HG03064 (cell line): ENCODE measurements around the gene NECAB3.
"Not testable (repeated sequence)": the region's sequence is repeated elsewhere in the genome, so short reads cannot be mapped to it uniquely, and the experiment has no call there.

Experiments used
- ATAC-seq: cut with Tn5 transposase; IDR thresholded peaks from one replicate; pipeline ENCODE4 v1.9.1; 2021; ENCODE audit warnings: low read depth; ENCODE audit not compliant: unreplicated experiment

Gene NECAB3

GRCh38 chr20:33698966-33699365, 24.7 kb upstream of the NECAB3 start:
- ATAC-seq, result not testable (repeated sequence)

- no peak for ATAC-seq
Measured at GRCh38 chr20:33697129-33697528, 22.9 kb upstream of the NECAB3 start.

GRCh38 chr20:33696448-33696847, 22.2 kb upstream of the NECAB3 start:
- no peak for ATAC-seq

- no peak for ATAC-seq
Measured at GRCh38 chr20:33694639-33695012, 20.4 kb upstream of the NECAB3 start.

DNA sequence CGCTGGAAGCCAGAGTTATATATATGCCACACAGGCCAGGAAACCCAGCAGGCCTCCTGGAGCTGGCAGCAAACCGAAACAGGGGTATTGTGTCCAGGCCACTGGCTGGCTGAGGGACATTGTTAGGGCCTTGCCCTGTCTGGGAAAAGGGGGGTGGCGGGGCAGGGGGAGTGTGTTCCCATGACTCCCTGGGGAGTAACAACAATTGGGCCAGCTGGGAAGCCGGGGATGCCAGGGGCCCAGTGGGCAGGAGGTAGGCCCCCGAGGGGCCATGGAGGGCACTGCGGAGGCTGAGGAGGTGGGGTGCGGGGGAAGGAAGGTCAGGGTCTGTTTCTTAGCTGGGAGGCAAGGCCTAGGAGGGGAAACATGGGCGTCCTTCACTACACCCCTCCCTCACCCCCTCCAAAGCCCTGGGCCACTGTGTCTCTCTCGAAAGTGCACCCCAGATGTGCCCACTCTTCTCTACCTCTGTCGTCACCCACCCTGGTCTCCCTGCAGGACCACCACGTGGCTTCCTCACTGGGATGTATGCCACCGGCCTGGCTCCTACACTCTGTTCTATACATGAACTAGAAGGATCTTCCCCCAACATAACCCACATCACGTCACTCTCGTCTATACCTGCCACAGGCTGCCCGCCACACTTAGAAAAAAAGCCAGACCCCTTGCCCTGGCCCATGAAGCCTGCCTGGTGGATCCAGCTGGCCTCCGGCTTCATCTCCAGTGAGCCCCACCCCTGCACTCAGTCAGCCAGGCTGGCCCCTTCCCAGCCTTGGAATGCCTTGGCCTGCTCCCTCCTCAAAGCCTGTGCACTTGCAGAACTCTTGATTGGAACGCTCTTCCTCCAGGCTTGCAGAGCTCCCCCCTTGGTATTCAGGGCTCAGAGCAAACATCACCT, 19.8 kb upstream of the NECAB3 start:
- ATAC-seq, result no peak

- ATAC-seq, result no peak
Measured at GRCh38 chr20:33693289-33693688, 19.1 kb upstream of the NECAB3 start.

GRCh38 chr20:33689973-33690372, 15.7 kb upstream of the NECAB3 start:
- no peak for ATAC-seq

DNA sequence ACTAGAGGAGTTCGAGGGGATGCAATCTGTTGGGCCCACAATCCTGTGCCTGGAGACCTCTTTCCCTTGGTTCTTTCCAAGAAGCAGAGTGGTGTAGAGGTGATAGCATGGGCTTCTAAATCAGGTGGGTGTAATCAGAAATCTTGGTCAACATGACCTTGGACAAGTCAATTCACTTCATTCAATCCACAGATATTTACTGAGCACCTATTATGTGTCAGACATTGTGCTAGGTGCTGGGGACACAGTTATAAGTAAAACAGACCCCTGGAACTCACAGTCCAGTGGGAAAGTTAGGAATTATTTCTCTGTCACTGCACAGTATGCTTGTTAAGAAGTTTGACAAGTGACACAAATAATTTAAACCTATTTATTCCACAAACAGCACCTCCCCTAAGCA, 15.3 kb upstream of the NECAB3 start:
- no peak for ATAC-seq

DNA sequence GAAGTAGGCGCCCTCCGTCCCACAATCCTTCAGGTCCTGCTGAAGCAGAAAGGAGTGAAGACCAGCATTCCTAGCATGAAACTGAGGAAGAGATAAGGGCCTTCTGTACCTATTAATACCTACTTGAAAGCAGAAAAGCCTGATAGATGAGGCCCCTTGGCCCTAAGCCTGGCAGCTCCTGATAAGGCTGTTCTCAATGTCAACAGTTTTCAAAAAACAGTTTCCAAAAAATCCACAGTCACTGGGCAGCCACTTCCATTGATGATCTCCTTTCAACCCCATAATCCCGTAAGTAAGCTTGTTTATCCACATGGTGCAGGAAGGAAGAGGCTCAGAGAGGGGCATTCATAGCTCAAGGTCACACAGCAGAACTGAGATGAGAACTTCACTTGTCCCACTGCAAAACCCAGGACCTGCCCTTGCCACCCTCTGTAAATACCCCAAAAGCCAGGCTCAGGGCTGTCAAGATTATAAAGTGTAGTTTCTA, 14.8 kb upstream of the NECAB3 start:
- ATAC-seq, result no peak

DNA sequence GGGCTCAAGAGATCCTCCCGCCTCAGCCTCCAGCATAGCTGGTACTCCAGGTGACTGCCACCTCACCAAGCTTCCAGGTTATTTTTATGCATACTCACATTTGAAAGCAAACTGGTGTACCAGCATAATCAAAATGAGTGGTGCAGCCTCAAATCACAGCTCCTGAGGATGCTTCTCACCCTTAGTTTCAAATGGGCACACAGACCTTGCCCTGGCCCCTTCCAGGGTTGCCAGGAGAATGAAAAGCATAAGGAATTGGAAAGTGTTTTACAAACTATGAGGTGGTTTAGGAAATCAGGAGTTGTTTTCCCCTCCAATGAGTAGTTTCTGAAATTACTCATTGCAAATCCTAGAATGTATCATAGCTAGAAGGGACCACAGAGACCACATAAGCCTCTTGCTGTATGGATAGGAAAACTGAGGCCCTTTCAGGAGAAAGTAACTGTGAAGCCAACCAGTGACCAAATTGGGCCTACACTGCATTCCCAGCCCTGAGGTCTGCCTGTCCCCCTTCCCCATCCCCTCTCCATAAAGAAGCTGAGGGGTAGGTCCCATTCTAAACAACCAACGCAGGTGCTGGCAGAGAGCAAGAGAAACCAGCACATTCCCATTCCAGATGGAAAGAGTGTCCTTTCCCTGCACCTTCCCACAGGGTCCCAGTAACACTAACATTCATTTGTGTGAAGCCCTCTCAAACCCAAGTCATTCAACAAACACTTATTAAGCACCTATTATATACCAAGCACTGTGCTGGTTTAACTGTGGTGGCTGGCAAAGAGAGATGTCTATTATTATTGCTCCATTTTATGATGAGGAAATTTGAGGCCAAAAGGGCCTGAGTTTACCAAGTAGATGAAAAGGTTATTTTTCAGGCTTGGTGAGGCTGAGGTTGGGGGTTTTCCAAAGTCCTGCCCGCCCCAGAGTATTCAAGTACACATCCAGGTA, 14.0 kb upstream of the NECAB3 start:
- no peak for ATAC-seq

DNA sequence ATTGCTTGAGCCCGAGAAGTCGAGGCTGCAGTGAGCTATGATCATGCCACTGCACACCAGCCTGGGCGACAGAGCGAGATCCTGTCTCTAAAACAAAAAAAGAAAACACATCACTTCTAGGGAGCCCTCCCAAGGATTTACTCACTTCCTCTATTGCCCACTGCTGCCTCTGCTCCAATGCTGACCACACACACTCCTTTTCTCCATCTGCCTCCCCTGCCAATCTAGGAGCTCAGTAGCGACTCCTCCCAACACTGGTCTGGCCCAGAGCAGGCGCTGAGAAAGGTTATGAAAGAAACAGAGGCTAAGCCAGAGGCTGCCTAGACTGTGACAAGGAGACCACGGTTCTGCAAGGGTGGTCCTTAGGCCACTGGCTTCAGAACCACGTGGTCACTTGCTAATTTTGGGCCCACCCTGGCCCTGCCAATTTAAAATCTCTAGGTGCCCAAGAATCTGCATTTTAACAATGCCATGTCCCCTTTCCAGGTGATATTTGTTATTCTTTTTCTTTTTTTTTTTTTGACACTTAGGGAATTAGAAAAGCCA, 13.2 kb upstream of the NECAB3 start:
- ATAC-seq, result no peak

GRCh38 chr20:33686984-33687366, 12.7 kb upstream of the NECAB3 start:
- ATAC-seq, result no peak

DNA sequence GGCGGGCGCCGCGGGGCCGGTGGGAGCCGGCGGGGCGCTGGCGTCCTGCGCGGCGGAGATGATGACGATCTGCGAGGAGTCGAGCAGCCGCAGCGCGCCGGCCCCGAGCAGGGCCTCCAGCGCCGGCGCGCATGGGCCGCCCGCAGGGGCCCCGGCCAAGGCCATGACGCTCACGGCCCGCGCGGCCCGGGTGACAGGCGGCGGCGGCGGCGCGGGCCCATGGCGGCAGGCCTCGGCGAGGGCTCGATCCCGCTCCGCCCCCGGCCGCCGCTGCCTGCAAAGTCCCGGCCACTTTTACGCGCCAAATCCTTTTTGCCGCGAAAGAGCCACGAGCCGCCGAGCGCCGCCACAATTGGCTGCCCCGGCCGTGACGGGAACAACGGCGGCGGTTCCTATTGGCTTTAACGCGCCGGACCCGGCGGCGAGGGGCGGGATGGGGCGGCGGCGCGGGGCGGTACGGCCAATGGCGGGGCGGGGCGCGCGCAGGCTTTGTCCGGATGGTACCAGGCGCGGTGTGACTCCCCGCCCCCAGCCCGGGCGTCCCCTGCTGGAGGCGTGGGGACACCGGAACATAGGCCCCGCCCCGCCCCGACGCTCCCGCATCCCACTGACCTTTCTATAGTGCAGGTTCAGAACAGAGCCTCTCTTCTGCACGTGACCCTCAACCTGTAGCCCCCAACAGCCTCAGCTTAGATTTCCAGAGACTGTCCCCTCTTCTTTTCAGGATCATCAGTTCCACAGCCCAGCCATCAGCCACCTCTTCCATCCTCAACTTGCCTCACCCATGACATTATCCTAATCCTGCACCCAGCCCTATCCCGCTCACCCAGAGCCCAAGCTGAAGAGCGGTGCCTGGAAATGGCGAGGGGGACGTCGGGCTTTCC, 12.1 kb upstream of the NECAB3 start, which contains the start of gene E2F1:
TSS of gene E2F1 (minus strand) at position 286 of the 884 bp plus-strand sequence. CDS start at position 165, 121 bp downstream.
- ATAC-seq, result peak; percentile 66

DNA sequence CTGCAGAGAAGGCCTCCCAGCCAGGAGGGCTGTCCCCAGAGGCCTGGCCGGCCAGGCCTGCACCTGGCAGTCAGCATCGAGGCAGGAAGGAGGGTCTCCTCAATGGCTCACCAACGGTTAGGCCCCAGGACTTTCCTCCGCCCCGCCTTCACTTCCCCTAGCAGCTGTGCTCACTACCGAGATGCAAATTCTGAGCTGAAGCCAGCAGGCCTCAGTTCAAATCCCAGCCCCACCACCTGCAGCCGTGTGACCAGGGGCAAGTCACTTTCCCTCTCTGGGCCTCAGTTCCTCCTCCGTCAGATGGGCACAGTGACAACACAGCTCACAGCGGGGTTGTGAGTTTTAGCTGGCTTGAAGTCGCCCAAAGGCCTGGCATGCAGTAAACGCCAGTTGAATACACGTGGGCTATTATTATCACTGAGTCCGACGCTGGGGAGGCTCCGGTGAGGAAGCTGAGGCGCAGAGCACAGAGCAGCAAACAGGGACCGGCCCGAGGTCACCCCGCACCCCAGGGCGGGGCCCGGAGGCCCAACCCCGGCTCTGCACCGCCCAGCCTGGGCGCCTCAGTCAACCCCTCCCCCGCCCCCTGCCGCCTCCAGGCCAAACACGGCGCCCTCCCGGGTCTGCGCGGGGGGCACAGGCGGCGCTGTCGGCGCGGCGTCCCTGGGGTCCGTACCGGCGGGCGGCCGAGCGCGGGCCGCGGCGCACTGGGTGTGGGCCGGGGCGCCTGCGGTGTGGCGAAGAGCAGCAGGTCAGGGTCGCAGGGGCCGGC, 11.3 kb upstream of the NECAB3 start:
- ATAC-seq, result peak; percentile 26

DNA sequence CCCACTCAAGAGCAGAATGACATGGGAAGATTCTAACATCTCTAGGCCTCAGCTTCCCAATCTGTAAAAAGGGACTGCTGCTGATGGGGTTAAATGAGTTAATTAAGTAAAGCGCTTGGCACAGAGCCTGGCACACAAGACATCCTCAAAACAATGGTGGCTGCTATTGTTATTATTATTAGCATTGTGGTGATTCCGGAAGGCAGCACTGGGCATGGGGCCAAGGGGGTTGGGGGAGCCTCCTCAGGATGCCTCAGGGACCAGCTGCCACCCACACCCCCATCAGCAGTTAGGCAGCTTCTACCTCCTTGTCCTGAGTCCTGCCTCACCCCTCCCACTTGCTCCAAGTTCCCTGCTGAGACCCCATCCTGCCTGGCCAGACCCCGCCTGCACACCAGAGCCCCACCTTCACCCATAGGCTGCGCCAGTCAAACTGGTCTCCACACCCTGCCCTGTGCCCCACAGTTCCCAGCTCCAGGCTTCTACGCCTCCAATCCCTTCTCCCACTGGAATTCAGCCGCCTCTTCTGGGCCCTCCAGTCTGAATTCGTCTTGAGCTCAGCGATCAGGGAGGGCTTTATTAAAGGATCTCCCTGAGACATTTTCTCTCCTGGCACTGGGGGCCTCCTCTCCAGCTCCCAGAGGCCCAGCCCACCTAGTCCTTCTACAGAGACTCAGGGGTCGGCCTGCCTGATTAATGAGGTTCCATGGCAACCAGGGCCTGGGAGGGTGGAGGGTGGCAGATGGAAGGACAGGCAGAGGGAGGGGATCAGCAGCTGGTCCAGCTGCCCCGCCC, 10.5 kb upstream of the NECAB3 start:
- ATAC-seq, result no peak

GRCh38 chr20:33681728-33682353, 7.6 kb upstream of the NECAB3 start:
- ATAC-seq, result no peak

GRCh38 chr20:33681288-33681687, 7.1 kb upstream of the NECAB3 start:
- no peak for ATAC-seq

DNA sequence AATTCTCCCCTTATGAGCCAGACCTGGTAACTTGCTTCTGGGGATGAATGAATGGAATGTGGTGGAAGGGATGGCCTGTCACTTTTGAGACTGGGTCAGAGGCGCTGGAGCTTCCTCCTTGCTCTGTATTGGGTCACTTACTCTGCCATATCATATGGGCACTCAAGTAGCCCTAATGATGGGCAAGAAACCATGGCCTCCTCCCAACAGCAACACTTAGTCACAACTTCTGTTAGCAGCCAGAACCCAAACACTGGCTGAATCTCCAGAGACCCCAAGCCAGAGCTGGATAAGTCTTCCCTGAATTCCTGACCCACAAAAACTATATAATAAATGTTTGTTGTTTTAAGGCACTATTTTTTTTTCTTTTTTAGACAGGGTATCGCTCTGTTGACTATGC, 6.5 kb upstream of the NECAB3 start:
- no peak for ATAC-seq
